GM21576 (cell line): ENCODE measurements around the gene SRPK2.
"Not testable (repeated sequence)": the region's sequence is repeated elsewhere in the genome, so short reads cannot be mapped to it uniquely, and the experiment has no call there.

Experiments
- ATAC-seq: cut with Tn5 transposase; IDR thresholded peaks from one replicate; pipeline ENCODE4 v1.9.1; 2021; ENCODE audit warnings: mild to moderate bottlenecking, moderate library complexity; ENCODE audit not compliant: unreplicated experiment

Gene SRPK2

DNA sequence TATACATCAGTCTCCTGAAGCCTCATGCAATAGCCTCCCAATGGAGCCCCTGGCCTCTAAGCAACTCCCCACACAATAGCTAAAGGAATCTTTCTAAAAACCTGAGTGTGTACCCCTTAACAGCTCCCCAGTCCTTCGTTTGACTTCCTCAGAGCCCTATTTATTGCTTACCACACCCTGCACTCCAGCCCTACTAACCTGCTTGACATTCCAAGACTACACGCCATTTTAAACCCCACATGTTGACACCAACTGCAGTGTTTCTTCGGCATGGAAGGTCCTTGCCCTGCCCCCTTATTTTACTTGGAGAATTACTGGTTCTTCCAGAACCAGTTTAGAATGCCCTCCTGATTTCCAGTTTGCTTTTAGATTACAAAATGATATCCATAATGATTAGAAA lies 10.8 kb downstream of the SRPK2 start:
- ATAC-seq: no peak

DNA sequence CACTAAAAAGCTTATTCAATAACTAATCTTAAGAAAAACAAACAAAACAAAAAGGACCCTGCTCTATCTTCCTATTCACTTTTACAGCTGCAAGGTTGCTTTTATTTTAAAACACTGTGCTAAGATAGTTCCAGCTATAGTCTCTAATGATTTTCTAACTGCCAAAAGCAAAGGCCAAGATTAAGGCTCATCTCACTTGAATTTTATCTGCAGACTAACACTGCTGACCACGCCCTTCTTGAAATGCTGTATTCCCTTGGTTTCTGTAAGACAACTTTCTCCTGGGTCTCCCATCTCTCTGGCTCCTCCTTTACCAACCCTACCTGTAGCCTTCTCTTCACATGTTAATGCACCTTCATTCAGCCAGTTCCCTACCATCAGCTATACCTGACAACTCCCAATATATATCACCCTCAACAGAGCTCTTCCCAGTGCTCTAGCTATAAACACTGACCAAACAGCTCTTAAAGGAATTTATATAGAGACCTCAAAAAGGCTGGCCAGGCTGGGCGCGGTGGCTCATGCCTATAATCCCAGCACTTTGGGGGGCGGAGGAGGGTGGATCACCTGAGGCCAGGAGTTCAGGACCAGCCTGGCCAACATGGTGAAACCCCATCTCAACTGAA lies 11.7 kb downstream of the SRPK2 start:
- no peak for ATAC-seq

DNA sequence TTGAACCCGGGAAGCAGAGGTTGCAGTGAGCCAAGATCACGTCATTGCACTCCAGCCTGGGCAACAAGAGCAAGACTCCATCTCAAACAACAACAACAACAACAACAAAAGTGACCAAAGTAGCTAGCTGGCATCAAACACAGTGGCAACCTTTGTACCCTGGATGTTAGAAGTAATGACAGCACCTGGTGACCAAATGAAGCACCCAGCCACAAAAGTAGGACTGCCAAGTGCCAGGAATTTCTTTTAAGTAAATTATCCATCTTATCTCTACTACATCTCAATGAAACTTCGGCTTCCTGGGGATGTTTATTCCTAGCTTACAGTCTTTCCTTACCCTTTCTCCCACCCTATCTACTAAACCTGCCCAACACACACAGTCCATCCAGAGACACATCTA lies 18.8 kb downstream of the SRPK2 start:
- ATAC-seq: no peak

DNA sequence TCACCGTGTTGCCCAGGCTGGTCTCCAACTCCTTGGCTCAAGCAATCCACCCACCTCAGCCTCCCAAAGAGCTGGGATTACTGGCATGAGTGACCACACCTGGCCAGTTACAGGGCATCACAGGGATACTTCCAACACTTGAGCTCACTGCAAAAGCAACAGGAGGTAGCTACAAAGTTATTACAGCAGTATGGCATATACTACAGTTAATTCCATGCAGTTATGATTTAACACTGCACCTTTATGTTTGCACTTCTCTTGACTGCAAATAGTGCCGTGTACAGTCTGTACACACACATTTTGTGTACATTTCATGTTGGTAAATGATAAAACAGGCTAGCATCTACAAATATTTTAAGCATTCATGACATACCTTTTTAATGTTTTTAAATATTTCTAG lies 21.3 kb downstream of the SRPK2 start:
- ATAC-seq: no peak

DNA sequence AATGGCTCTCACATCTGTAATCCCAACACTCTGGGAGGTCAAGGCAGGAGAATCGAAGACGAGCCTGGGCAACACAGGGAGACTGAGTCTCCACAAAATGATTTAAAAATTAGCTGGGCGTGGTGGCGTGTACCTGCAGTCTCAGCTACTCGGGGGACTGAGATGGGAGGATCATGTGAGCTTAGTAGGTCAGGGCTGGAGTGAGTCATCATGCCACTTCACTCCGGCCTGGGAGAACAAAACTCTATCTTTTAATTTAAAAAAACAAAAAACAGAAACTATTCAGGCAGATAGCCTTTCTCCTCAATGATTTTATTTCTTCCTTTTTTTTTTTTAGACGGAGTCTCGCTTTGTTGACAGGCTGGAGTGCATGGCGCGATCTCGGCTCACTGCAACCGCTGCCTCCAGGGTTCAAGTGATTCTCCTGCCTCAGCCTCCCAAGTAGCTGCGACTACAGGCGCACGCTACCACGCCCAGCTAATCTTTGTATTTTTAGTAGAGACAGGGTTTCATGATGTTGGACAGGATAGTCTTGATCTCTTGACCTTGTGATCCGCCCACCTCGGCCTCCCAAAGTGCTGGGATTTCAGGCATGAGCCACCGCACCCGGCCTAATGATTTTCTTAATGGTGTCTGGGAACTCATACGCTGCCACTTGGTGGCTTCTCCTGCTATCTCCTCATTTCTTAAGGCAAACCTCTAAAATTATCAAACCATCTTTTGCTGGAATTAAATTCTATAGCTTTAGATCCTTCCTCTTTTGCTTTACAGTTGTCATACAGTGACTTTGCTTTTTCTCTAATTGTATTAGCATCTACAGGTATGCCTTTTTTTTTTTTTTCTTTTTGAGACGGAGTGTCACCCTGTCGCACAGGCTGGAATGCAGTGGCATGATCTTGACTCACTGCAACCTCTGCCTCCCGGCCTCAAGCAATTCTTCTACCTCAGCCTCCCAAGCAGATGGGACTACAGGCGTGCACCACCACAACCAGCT lies 22.9 kb downstream of the SRPK2 start:
- ATAC-seq: no peak

DNA sequence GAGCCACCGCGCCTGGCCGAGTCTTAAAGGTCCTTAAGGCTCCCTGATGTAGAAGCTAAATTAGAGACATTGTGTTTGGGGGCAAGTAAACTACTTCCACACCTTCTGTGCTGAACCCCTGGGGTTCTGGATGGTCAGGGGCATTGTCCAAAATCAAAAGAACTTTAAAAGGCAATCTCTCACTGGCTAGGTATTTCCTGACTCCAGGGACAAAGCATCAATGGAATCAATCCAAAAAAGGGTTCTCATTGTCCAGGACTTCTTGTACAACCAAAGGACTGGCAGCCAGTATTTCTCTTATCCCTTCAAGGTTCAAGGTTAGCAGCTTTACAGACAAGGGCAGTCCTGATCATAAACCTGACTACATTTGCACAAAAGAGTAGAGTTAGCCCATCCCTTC lies 24.0 kb downstream of the SRPK2 start:
- ATAC-seq: no peak

DNA sequence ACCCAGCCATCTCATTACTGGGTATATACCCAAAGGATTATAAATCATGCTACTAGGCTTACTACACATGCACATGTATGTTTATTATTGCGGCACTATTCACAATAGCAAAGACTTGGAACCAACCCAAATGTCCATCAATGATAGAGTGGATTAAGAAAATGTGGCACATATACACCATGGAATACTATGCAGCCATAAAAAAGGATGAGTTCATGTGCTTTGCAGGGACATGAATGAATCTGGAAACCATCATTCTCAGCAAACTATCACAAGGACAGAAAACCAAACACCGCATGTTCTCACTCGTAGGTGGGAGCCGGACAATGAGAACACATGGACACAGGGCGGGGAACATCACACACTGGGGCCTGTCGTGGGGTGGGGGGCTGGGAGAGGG lies 25.1 kb downstream of the SRPK2 start:
- not testable (repeated sequence) for ATAC-seq

DNA sequence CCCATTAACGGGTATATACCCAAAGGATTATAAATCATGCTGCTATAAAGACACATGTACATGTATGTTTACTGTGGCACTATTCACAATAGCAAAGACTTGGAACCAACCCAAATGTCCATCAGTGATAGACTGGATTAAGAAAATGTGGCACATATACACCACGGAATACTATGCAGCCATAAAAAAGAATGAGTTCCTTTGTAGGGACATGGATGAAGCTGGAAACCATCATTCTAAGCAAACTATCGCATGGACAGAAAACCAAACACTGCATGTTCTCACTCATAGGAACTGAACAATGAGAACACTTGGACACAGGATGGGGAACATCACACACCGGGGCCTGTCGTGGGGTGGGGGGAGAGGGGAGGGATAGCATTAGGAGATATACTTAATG lies 26.0 kb downstream of the SRPK2 start:
- not testable (repeated sequence) for ATAC-seq

DNA sequence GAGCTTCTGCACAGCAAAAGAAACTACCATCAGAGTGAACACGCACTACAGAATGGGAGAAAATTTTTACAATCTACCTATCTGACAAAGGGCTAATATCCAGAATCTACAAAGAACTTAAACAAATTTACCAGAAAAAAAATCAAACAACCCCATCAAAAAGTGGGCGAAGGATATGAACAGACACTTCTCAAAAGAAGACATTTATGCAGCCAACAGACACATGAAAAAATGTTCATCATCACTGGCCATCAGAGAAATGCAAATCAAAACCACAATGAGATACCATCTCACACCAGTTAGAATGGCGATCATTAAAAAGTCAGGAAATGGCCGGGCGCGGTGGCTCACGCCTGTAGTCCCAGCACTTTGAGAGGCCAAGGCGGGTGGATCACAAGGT lies 26.7 kb downstream of the SRPK2 start:
- not testable (repeated sequence) for ATAC-seq

DNA sequence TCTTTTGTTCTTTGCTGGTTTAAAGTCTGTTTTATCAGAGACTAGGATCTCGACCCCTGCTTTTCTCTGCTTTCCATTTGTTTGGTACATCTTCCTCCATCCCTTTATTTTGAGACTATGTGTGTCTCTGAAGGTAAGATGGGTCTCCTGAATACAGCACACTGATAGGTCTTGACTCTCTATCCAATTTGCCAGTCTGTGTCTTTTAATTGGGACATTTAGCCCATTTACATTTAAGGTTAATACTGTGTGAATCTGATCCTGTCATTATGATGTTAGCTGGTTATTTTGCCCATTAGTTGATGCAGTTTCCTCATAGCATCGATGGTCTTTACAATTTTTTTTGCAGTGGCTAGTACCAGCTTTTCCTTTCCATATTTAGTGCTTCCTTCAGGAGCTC lies 28.6 kb downstream of the SRPK2 start:
- ATAC-seq: not testable (repeated sequence)

DNA sequence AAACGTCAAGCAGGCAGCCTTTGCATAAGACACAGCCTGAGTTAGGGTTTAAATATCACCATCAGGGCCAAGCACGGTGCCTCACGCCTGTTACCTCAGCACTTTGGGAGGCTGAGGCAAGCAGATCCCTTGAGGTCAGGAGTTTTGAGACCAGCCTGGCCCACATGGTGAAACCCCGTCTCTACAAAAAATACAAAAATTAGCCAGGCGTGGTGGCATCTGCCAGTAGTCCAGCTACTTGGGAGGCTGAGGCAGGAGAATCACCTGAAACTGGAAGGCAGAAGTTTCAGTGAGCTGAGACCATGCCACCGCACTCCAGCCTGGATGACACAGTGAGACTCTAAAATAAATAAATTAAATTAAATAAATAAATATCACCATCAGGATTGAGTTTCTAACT lies 33.0 kb downstream of the SRPK2 start:
- no peak for ATAC-seq

DNA sequence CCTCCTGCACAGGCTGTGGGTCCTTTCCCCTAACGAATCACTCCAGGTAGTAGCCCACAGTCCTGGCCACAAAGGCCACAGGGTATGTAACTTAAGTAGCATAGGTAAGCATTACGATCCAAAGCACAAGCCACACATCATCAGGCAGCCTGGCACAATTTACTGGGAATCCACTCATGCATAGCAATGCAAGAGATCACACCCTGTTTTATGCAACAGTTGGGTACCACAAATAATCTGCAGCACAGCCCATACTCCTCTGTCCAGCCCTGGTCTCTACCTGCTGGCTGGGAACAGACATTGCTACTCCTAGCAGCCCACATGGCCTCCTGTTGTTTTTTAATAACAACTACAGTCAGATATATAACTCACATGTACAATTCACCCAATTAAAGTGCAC lies 34.3 kb downstream of the SRPK2 start:
- no peak for ATAC-seq

DNA sequence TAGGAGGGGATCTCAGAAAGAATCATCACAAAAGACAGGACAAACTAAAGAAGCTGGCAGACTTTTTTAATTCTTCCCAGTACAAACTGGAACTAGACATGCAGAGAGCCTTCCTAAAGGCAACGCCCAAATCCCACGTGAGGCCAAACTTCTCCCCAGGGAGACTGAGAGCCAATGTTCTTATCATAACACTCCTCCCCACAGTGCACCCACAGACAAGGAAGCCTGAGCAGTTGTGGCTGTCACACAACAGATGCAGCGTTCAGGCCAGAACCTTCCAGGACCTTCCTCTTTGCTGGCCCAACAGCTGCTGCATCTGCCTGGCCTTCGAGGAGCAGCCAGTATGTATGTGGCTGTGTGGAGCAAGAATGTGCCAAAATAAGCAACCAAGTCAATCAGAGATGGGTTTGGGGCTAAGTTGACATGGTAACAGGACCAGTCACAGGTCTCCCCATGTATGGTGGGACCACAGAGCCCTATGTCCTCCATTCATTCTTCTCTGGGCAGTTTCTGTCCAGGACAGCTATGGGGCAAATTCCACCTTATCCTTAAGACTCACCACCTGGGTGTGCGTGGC lies 34.9 kb downstream of the SRPK2 start:
- no peak for ATAC-seq

DNA sequence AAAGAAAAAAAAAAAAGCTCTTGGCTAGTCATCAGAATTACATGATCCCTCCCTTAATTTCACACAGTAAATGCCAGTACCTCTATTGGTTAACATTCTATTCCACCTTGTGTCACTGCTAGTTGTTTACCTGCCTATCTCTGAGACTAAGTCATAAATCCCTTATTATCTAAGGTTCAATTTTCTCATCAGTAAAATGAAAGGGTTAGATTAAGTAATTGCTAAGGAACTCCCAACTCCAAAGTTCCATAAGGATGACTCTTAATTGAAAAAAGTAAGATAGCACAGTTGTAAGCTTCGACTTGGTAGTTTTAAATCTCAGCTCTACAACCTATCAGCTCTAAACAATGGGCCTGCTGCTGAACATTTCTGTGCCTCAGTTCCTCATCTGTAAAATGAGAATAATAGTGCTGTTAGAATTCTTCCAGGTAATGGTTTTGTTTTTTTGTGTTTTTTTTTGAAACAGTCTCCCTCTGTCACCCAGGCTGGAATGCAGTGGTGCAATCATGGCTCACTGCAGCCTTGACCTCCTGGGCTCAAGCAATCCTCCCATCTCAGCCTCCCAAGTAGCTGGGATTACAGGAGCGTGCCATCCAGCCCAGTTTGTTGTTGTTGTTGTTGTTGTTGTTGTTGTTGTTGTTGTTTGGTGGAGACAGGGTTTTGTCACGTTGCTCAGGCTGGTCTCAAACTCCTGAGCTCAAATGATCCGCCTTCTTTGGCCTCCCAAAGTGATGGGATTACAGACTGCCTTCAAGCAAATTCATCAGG lies 35.6 kb downstream of the SRPK2 start:
- no peak for ATAC-seq

DNA sequence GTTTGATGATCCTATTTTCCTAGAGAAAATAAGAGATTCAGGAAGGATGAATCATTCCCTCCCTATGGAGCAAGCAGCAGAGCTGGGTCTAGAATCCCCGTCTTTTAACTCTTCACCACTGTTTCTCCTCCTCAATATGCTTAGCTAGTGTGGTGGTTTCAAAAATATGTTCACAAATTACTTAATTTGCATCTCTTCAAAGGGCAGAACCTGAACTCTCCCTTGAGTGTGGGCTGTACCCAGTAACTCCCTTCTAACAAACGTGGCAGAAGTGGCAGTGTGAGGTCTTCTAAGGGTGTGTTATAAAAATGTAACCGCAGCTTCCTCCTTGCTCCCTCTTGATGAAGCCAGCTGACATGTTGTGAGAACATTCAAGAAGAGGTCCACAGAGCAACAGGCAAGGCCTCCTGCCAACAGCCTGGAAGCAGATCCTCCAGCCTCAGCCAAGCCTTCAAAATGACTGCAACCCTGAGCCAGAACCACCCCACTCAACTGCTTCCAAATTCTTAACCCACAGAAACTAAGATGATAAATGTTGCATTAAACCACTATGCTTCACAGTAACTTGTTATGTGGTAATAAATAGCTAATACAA lies 36.6 kb downstream of the SRPK2 start:
- peak; percentile 86 for ATAC-seq

DNA sequence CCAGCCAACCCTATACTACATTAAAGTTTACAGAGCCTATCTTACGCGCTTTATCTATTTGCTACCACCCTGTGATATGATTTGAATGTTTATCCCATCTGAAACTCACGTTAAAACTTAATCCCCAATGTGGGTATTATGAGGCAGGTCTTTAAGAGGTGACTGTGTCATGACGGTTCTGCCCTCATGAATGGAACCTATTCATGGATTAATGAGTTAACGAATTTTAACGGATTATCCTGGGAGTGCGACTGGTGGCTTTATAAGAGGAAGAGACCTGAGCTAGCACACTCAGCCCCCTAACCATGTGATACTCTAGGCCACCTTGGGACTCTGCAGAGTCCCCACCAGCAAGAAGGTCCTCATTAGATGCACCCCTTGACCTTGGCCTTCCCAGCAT lies 37.8 kb downstream of the SRPK2 start:
- no peak for ATAC-seq

DNA sequence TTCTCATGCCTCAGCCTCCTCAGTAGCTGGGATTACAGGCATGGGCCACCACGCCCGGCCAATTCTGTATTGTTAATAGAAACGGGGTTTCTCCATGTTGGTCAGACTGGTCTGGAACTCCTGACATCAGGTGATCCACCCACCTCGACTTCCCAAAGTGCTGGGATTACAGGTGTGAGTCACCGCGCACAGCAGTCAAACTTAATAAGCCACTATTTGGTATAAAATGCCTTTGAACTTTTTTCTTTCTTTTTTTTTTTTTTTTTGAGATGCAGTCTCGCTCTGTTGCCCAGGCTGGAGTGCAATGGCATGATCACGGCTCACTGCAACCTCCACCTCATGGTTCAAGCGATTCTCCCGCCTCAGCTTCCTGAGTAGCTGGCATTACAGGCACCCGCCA lies 40.5 kb downstream of the SRPK2 start:
- ATAC-seq: not testable (repeated sequence)

DNA sequence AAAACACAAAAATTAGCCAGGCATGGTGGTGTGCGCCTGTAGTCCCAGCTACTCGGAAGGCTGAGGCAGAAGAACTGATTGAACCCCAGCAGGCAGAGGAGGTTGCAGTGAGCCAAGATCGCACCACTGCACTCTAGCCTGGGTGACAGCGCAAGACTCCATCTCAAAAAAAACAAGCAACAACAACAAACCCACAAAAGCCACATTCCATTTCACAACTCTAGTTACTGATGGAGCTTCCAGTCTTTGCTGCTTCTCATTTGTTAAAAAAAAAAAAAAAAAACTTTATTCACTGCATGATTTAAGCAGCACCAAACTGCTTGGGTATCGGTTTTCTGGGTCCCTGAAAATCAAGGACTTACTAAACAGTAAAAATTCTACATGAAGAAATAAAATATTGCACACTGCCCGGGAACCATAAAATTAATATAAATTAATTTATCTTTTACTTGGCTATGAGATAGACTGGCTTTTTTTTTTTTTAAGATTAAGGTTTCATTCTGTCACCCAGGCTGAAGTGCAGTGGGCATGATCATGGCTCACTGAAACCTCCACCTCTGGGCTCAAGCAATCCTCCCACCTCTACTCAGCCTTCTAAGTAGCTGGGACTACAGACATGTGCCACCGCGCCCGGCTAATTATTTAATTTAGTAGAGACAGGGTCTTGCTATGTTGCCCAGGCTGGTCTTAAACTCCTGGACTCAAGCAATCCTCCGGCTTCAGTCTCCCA lies 42.0 kb downstream of the SRPK2 start:
- no peak for ATAC-seq

DNA sequence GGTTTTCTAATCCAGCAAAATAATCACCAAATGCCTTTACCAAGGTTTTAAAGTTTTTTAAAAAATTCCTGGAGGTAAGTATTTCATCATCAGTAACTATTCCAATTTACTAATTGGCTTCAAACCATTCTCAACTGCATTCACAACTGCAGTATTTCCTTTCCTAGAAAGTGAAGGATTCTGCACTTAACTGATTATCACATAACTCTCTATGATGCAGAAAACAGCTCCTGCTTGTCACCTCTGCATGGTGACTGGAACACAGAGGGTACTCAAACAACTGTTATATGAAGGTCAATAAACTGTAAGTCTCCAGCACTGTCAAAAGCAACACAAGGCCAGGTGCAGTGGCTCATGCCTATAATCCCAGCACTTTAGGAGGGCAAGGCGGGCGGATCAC lies 42.6 kb downstream of the SRPK2 start:
- ATAC-seq: no peak

DNA sequence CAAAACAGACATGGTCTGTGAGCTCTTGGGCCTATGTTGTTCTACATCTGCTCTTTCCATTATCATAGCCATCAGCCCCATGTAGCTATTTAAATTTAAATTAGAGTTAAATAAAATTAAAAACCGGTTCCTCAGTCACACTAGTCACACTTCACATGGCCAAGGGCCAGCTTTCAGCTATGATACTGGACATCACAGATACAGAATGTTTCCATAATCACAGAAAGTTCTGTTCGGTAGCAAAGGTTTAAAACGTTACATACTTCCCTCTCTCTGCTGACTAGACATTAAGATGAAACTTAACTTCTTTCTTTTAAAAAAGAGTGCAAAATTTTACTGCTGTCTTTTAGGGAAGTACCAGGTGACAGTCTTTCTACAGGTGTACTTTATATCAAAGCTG lies 43.0 kb downstream of the SRPK2 start:
- ATAC-seq: no peak
